ENCODE measurements around the gene RPN1. TPM values are rescaled to one million over a fixed set of nuclear protein-coding genes. Genes with fewer than 3 reads are reported as not detected.
A peak's percentile ranks its signal among the peaks of the same experiment; 100 is the strongest.

RPN1 gene
- total RNA-seq, 4 donors from 2014 or later, result 125 to 184 (median 143) TPM

DNA sequence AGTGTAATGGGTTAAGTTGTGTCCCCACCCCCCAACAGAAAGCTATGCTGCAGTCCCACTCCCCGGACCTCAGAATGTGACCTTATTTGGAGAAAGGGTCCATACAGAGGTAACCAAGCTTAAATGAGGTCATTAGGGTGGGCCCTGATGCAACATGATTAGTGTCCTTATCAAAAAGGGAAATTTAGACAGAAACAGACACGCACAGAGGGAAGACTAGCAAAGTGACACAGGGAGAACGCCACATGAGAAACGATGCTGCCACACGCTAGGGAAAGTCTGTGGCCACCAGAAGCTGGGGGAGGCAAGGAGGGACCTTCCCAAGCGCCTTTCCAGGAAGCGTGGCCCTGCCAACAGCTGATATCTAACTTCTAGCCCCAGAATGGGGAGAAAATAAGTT lies 65.4 kb downstream of the RPN1 start:
- no peak overlapping the region for H3K4me3 ChIP-seq

GRCh38 chr3:128584412-128585020 lies 66.1 kb downstream of the RPN1 start:
- H3K27me3 ChIP-seq, result peaks cover 10% of the 10 kb centered on the region
- TF ChIP-seq POLR2A (IDR thresholded peaks at IDR 0.05), result no peak
- peak; percentile 34 to 70 (median 56) for TF ChIP-seq CTCF (IDR thresholded peaks at IDR 0.05)
- no peak for TF ChIP-seq EP300 (IDR thresholded peaks at IDR 0.05; ENCODE audit: low read depth)
- TF ChIP-seq POLR2AphosphoS5 (IDR thresholded peaks at IDR 0.05), result no peak
- no peak overlapping the region for H3K4me3 ChIP-seq
- H3K36me3 ChIP-seq, result no peaks in the 10 kb centered on the region
- H3K4me1 ChIP-seq, result peaks cover 0 to 5% (median 0%) of the 10 kb centered on the region in 4 donors
- in situ Hi-C loops (cut with MboI; ENCODE audit: low pct_ligation_motif_present in 1 of 4, low pct_unique_long_range_greater_than_20kb in 1 of 4, low sequenced_read_pairs in 3 of 4) (loop anchor here in 1 of 4 donors (25.0 kb wide), 1 partner anchor 497 kb away; no protein-coding TSS in a partner anchor), intact Hi-C loops (cut with DNase I; ENCODE audit: low total_unique reads) (no loop called here)
- no peaks in the 10 kb centered on the region for H3K9me3 ChIP-seq
- H3K27ac ChIP-seq, result no peak overlapping the region
- WGBS, 2 donors (ENCODE audit: low coverage in 1 of 2), result 16 to 18% methylated on average over 6 to 13 of the region's 13 CpGs
- DNase-seq, result peak; percentile 61

More for the DNA sequence above, 65.4 kb downstream of the RPN1 start:
- WGBS, 2 donors (ENCODE audit: low coverage in 1 of 2), result 54 to 67% methylated on average over 3 to 7 of the region's 7 CpGs
- no peaks in the 10 kb centered on the region for H3K36me3 ChIP-seq
- H3K27me3 ChIP-seq, result peaks cover 10% of the 10 kb centered on the region
- in situ Hi-C loops (cut with MboI; ENCODE audit: low pct_ligation_motif_present in 1 of 4, low pct_unique_long_range_greater_than_20kb in 1 of 4, low sequenced_read_pairs in 3 of 4), result loop anchor here in 1 of 4 donors (25.0 kb wide), 1 partner anchor 498 kb away; no protein-coding TSS in a partner anchor
- TF ChIP-seq POLR2AphosphoS5 (IDR thresholded peaks at IDR 0.05) (no peak), EP300 (IDR thresholded peaks at IDR 0.05; ENCODE audit: low read depth) (no peak), POLR2A (IDR thresholded peaks at IDR 0.05) (no peak), CTCF (IDR thresholded peaks at IDR 0.05) (no peak)
- H3K9me3 ChIP-seq, result no peaks in the 10 kb centered on the region
- peaks cover 0 to 5% (median 0%) of the 10 kb centered on the region in 4 donors for H3K4me1 ChIP-seq
- intact Hi-C loops (cut with DNase I; ENCODE audit: low total_unique reads), result no loop called here
- DNase-seq, result no peak
- no peak overlapping the region for H3K27ac ChIP-seq

DNA sequence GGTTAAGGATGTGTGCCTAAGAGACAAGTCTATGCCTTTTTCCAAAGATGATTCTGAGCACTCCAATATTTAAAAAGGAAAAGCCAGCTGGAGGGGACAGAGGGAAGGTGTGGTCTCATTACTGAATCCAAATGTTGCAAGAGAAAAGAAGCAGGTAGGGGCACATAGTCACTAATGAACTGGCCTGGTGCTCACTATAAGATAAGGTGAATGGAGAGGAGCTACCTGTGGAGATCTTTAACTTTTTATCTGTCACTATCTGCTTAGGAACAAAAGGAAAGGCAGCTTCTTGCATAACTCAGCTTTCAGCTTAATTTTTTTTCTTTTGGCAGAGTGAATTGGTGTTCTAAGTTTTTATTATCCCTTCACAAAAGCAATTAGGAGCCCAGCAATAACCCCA lies 69.1 kb downstream of the RPN1 start:
- no peak overlapping the region for H3K4me3 ChIP-seq
- intact Hi-C loops (cut with DNase I; ENCODE audit: low total_unique reads) (no loop called here), in situ Hi-C loops (cut with MboI; ENCODE audit: low pct_ligation_motif_present in 1 of 4, low pct_unique_long_range_greater_than_20kb in 1 of 4, low sequenced_read_pairs in 3 of 4) (loop anchor here in 1 of 4 donors (25.0 kb wide), 1 partner anchor 494 kb away; no protein-coding TSS in a partner anchor)
- H3K36me3 ChIP-seq, result no peaks in the 10 kb centered on the region
- H3K9me3 ChIP-seq, result no peaks in the 10 kb centered on the region
- TF ChIP-seq EP300 (IDR thresholded peaks at IDR 0.05; ENCODE audit: low read depth) (no peak), POLR2A (IDR thresholded peaks at IDR 0.05) (no peak), POLR2AphosphoS5 (IDR thresholded peaks at IDR 0.05) (no peak), CTCF (IDR thresholded peaks at IDR 0.05) (no peak)
- no peak overlapping the region for H3K27ac ChIP-seq
- no peak for DNase-seq
- peaks cover 0 to 5% (median 0%) of the 10 kb centered on the region in 4 donors for H3K4me1 ChIP-seq
- H3K27me3 ChIP-seq, result peaks cover 14% of the 10 kb centered on the region

DNA sequence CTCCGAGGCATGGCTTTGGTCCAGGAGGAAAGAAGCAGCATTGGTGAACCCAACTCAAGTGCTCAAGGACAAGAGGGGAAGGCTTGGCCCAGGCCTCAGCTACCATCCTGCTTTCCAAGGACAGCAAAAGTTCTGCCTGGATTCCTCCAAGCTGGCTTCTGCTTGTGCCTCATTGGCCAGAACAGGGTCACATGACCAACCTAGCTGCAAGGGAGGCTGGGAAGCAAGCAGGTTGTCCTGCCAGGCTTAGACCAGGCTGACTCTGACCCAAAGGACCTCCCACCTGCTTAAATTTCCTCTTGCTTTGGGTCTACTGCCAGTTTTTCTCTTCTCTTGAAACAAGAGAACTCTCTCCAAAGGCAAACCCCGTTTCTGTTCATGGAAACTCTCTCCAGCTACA lies 70.7 kb downstream of the RPN1 start:
- H3K4me3 ChIP-seq, result no peak overlapping the region
- intact Hi-C loops (cut with DNase I; ENCODE audit: low total_unique reads) (no loop called here), in situ Hi-C loops (cut with MboI; ENCODE audit: low pct_ligation_motif_present in 1 of 4, low pct_unique_long_range_greater_than_20kb in 1 of 4, low sequenced_read_pairs in 3 of 4) (loop anchor here in 1 of 4 donors (25.0 kb wide), 1 partner anchor 493 kb away; no protein-coding TSS in a partner anchor)
- no peaks in the 10 kb centered on the region for H3K36me3 ChIP-seq
- TF ChIP-seq POLR2A (IDR thresholded peaks at IDR 0.05), result no peak
- TF ChIP-seq POLR2AphosphoS5 (IDR thresholded peaks at IDR 0.05), result no peak
- no peak for TF ChIP-seq EP300 (IDR thresholded peaks at IDR 0.05; ENCODE audit: low read depth)
- TF ChIP-seq CTCF (IDR thresholded peaks at IDR 0.05), result no peak
- peaks cover 0 to 5% (median 0%) of the 10 kb centered on the region in 4 donors for H3K4me1 ChIP-seq
- H3K27ac ChIP-seq, result no peak overlapping the region
- H3K9me3 ChIP-seq, result no peaks in the 10 kb centered on the region
- peaks cover 10% of the 10 kb centered on the region for H3K27me3 ChIP-seq
- DNase-seq, result no peak
- WGBS, 2 donors (ENCODE audit: low coverage in 1 of 2), result 81 to 82% methylated on average over 2 of the region's 2 CpGs

Data from transverse colon (tissue), 4 donors.